Neural cell (in vitro differentiated cells): ENCODE results near the gene AP4S1. TPM values are rescaled to one million over a fixed set of nuclear protein-coding genes. Genes with fewer than 3 reads are reported as not detected.

Source experiments
- H2AFZ ChIP-seq: fragments of 200-600, 300-800 bp; sonication (generic), shearing (Covaris generic); 2 replicates; pipeline ENCODE4 v1.6.0; 2014; ENCODE audit warnings: low read depth, mild to moderate bottlenecking, antibody characterized with exemption, low read length, moderate library complexity
- H3F3A ChIP-seq: fragments of 200-600 bp; shearing (Covaris generic); 2 replicates; pipeline ENCODE4 v1.6.1; 2016; ENCODE audit warnings: mild to moderate bottlenecking, moderate library complexity, mixed read lengths, antibody characterized with exemption, low read length; ENCODE audit not compliant: insufficient read depth, poor library complexity, severe bottlenecking
- H3K27ac ChIP-seq: fragments of 200-600, 300-800 bp; sonication (generic), shearing (Covaris generic); 2 replicates; pipeline ENCODE4 v1.5.1; 2014; ENCODE audit warnings: mild to moderate bottlenecking, low read length, moderate library complexity
- H3K27me3 ChIP-seq: fragments of 300-800, 200-600 bp; sonication (generic), shearing (Covaris generic); 2 replicates; pipeline ENCODE4 v1.6.0; 2014; ENCODE audit warnings: mild to moderate bottlenecking, low read depth, low read length, moderate library complexity; ENCODE audit not compliant: insufficient read depth
- H3K36me3 ChIP-seq: fragments of 300-800, 200-600 bp; sonication (generic), shearing (Covaris generic); 2 replicates; pipeline ENCODE4 v1.5.1; 2014; ENCODE audit warnings: mild to moderate bottlenecking, antibody characterized with exemption, low read length, moderate library complexity; ENCODE audit not compliant: insufficient read depth
- H3K4me2 ChIP-seq: fragments of 300-800, 200-600 bp; sonication (generic), shearing (Covaris generic); 2 replicates; pipeline ENCODE4 v1.6.0; 2014; ENCODE audit warnings: mild to moderate bottlenecking, low read length
- H3K4me3 ChIP-seq: fragments of 300-800, 200-600 bp; sonication (generic), shearing (Covaris generic); 2 replicates; pipeline ENCODE4 v1.5.1; 2014; ENCODE audit warnings: mild to moderate bottlenecking, low read length, moderate library complexity
- H3K79me2 ChIP-seq: fragments of 200-600 bp; shearing (Covaris generic); replicated peaks from 2 replicates; pipeline ENCODE4 v1.6.0; 2014; ENCODE audit warnings: mild to moderate bottlenecking, low read length, moderate library complexity; ENCODE audit not compliant: insufficient read depth
- H3K9ac ChIP-seq: fragments of 300-800, 200-600 bp; sonication (generic), shearing (Covaris generic); 2 replicates; pipeline ENCODE4 v1.6.1; 2016; ENCODE audit warnings: mild to moderate bottlenecking, low read length, mixed read lengths
- H3K9me2 ChIP-seq: fragments of 200-600 bp; shearing (Covaris generic); 2 replicates; pipeline ENCODE4 v1.6.1; 2016; ENCODE audit warnings: mild to moderate bottlenecking, low read length, mixed read lengths; ENCODE audit not compliant: insufficient read depth
- H3K9me3 ChIP-seq: fragments of 200-600, 300-800 bp; sonication (generic), shearing (Covaris generic); 2 replicates; pipeline ENCODE4 v1.6.1; 2016; ENCODE audit warnings: mild to moderate bottlenecking, mixed run types, low read length, moderate library complexity, mixed read lengths
- H4K20me1 ChIP-seq: fragments of 200-600 bp; shearing (Covaris generic); 2 replicates; pipeline ENCODE4 v1.6.1; 2016; ENCODE audit warnings: mild to moderate bottlenecking, mixed run types; ENCODE audit not compliant: insufficient read depth
- EP300 ChIP-seq: fragments of 450-650 bp; conservative IDR thresholded peaks from 2 replicates; pipeline ENCODE4 v1.6.1; 2014; ENCODE audit warnings: antibody characterized with exemption, mild to moderate bottlenecking, moderate library complexity; ENCODE audit not compliant: poor library complexity, severe bottlenecking
- EZH2 ChIP-seq: fragments of 200-600, 300-800 bp; shearing (Covaris generic), sonication (generic); IDR thresholded peaks from 2 replicates; pipeline ENCODE4 v1.6.1; 2014; ENCODE audit warnings: antibody characterized with exemption, low read length, borderline replicate concordance, mild to moderate bottlenecking; ENCODE audit not compliant: insufficient read depth, poor library complexity, severe bottlenecking
- MXI1 ChIP-seq: fragments of 450-650 bp; conservative IDR thresholded peaks from 2 replicates; pipeline ENCODE4 v1.6.1; 2014; ENCODE audit warnings: antibody characterized with exemption, mild to moderate bottlenecking; ENCODE audit not compliant: poor library complexity, severe bottlenecking
- POLR2AphosphoS5 ChIP-seq: IDR thresholded peaks from 2 replicates; pipeline ENCODE4 v1.6.1; 2012
- RAD21 ChIP-seq: fragments of 450-650 bp; conservative IDR thresholded peaks from 2 replicates; pipeline ENCODE4 v1.6.1; 2014; ENCODE audit warnings: antibody characterized with exemption, mild to moderate bottlenecking, moderate library complexity
- TAF1 ChIP-seq: IDR thresholded peaks from 2 replicates; pipeline ENCODE4 v1.6.1; 2012; ENCODE audit warnings: low read depth
- polyA plus RNA-seq: library from polyadenylated mRNA; depleted of rRNA; stranded (reverse); fragments of >200 nt; gene quantifications from 2 replicates; pipeline ENCODE4 v1.2.3, GENCODE V29; 2014
- TF ChIP-seq, protein P1 (sequence below): fragments of 450-650 bp; IDR thresholded peaks from 2 replicates; pipeline ENCODE4 v1.5.1; 2014; ENCODE audit warnings: antibody characterized with exemption, mild to moderate bottlenecking, moderate library complexity; ENCODE audit not compliant: poor library complexity, severe bottlenecking
- TF ChIP-seq, protein P2 (sequence below): IDR thresholded peaks from 2 replicates; pipeline ENCODE4 v1.6.1; 2012; ENCODE audit warnings: borderline replicate concordance

AP4S1 gene
- polyA plus RNA-seq, 1 donor from 2014 or later: 20.8 TPM

- no peak overlapping the region for H3K4me2 ChIP-seq
- H3K9ac ChIP-seq: no peak overlapping the region
- H4K20me1 ChIP-seq: no peaks in the 10 kb centered on the region
- H3K4me3 ChIP-seq: no peak overlapping the region
- TF ChIP-seq, protein P1, sequence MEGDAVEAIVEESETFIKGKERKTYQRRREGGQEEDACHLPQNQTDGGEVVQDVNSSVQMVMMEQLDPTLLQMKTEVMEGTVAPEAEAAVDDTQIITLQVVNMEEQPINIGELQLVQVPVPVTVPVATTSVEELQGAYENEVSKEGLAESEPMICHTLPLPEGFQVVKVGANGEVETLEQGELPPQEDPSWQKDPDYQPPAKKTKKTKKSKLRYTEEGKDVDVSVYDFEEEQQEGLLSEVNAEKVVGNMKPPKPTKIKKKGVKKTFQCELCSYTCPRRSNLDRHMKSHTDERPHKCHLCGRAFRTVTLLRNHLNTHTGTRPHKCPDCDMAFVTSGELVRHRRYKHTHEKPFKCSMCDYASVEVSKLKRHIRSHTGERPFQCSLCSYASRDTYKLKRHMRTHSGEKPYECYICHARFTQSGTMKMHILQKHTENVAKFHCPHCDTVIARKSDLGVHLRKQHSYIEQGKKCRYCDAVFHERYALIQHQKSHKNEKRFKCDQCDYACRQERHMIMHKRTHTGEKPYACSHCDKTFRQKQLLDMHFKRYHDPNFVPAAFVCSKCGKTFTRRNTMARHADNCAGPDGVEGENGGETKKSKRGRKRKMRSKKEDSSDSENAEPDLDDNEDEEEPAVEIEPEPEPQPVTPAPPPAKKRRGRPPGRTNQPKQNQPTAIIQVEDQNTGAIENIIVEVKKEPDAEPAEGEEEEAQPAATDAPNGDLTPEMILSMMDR: no peak
- TF ChIP-seq TAF1 (no peak), EZH2 (no peak), EP300 (no peak), MXI1 (no peak), RAD21 (no peak)
- TF ChIP-seq, protein P2, sequence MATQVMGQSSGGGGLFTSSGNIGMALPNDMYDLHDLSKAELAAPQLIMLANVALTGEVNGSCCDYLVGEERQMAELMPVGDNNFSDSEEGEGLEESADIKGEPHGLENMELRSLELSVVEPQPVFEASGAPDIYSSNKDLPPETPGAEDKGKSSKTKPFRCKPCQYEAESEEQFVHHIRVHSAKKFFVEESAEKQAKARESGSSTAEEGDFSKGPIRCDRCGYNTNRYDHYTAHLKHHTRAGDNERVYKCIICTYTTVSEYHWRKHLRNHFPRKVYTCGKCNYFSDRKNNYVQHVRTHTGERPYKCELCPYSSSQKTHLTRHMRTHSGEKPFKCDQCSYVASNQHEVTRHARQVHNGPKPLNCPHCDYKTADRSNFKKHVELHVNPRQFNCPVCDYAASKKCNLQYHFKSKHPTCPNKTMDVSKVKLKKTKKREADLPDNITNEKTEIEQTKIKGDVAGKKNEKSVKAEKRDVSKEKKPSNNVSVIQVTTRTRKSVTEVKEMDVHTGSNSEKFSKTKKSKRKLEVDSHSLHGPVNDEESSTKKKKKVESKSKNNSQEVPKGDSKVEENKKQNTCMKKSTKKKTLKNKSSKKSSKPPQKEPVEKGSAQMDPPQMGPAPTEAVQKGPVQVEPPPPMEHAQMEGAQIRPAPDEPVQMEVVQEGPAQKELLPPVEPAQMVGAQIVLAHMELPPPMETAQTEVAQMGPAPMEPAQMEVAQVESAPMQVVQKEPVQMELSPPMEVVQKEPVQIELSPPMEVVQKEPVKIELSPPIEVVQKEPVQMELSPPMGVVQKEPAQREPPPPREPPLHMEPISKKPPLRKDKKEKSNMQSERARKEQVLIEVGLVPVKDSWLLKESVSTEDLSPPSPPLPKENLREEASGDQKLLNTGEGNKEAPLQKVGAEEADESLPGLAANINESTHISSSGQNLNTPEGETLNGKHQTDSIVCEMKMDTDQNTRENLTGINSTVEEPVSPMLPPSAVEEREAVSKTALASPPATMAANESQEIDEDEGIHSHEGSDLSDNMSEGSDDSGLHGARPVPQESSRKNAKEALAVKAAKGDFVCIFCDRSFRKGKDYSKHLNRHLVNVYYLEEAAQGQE: no peak
- H2AFZ ChIP-seq: no peak overlapping the region
- no peaks in the 10 kb centered on the region for H3F3A ChIP-seq
- no peaks in the 10 kb centered on the region for H3K27me3 ChIP-seq
- no peak overlapping the region for H3K27ac ChIP-seq
- H3K36me3 ChIP-seq: no peaks in the 10 kb centered on the region
- H3K9me3 ChIP-seq: no peaks in the 10 kb centered on the region
- H3K9me2 ChIP-seq: no peaks in the 10 kb centered on the region
- peaks cover 14% of the 10 kb centered on the region for H3K79me2 ChIP-seq
These were observed 5.0 kb downstream of the AP4S1 start for GRCh38 chr14:31030469-31030868.

DNA sequence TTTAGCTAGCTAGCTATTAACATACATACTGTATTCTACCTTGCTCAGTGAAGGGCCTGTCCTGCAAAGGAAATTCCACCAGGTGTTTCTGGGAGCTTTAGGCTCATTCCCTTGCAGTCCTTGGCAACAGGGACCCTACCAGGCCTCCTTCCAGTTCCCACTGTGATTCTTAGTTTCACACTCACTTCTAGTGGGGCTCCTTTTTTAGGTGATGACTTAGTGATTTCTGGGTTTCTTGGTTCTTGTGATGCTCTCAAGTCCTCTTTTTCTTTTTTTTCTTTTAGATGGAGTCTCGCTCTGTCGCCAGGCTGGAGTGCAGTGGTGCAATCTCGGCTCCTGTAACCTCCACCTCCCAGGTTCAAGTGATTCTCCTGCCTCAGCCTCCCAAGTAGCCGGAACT, 11.1 kb downstream of the AP4S1 start:
- H3K9me2 ChIP-seq: no peaks in the 10 kb centered on the region
- H3F3A ChIP-seq: no peaks in the 10 kb centered on the region
- no peak overlapping the region for H2AFZ ChIP-seq
- no peak overlapping the region for H3K4me3 ChIP-seq
- H3K9me3 ChIP-seq: no peaks in the 10 kb centered on the region
- H3K4me2 ChIP-seq: no peak overlapping the region
- H3K27ac ChIP-seq: no peak overlapping the region
- TF ChIP-seq POLR2AphosphoS5: no peak
- no peak for TF ChIP-seq EZH2
- TF ChIP-seq, protein P2: no peak
- H3K27me3 ChIP-seq: no peaks in the 10 kb centered on the region
- no peaks in the 10 kb centered on the region for H4K20me1 ChIP-seq
- no peaks in the 10 kb centered on the region for H3K36me3 ChIP-seq
- H3K79me2 ChIP-seq: no peaks in the 10 kb centered on the region
- no peak overlapping the region for H3K9ac ChIP-seq
